ENCODE data around the gene C1R. TPM values are rescaled to one million over a fixed set of nuclear protein-coding genes. Genes with fewer than 3 reads are reported as not detected.

Gene C1R
- total RNA-seq, 2 experiments from 2014 or later, result 2.2 to 3.5 TPM

- Mint-ChIP-seq H3K27me3 (peaks cover 32% of the 10 kb centered on the region), H3K36me3 (ENCODE audit: low read depth) (no peaks in the 10 kb centered on the region), H3K4me3 (no peak overlapping the region), H3K4me1 (peaks cover 1% of the 10 kb centered on the region), H3K27ac (no peak overlapping the region), H3K9me3 (no peaks in the 10 kb centered on the region)
- no peak for DNase-seq
- POLR2A ChIA-PET, result no interaction called here
- CTCF ChIA-PET, result no interaction called here
These were observed 20.2 kb downstream of the C1R start for GRCh38 chr12:7072035-7072434.

DNA sequence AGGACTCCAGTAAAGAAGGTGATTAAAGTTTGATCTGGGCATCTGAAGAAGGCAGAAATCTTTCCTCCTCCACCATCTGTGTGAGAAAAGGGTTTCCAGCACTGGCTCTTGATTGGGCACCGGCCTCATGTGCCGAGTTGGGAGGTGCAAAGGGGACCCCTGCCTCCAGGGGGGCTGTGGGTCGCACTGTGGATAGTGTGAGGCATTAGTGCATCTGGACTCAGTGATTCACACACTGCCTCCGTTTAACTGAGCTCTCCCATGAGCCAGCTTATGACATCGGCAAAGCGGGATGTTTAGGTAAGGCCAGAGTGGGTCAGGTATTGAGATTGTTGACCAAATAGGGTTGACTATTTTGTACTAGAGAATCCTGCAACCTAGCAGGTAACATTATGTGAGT is 22.9 kb downstream of the C1R start:
- DNase-seq, result no peak
- Mint-ChIP-seq H3K4me3 (no peak overlapping the region), H3K36me3 (ENCODE audit: low read depth) (no peaks in the 10 kb centered on the region), H3K27me3 (peaks cover 36% of the 10 kb centered on the region), H3K9me3 (no peaks in the 10 kb centered on the region), H3K27ac (no peak overlapping the region), H3K4me1 (no peaks in the 10 kb centered on the region)
- POLR2A ChIA-PET, result no interaction called here
- CTCF ChIA-PET, result interaction anchor here (0.9 to 1.4 kb wide), 3 partner anchors 11 to 38 kb away, joined by 3 to 4 read pairs (median 4); no protein-coding TSS in a partner anchor

DNA sequence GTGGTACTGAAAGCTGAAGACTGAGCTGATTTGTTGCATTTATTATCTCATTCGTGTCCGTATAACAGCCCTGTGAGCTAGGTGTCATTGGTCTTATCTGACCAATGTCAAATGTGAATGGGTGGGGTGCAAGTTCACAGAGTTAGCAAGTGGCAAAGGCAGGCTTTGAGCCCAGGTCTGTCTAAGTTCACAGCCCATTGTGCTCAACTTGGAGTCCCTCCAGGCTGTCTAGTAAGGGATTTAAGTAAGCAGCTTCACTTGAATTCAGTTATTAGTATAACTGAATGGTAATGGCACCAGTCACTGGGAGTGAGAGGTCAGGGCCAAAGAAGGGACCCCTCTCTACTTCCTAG is 23.3 kb downstream of the C1R start:
- Mint-ChIP-seq H3K27ac (no peak overlapping the region), H3K9me3 (no peaks in the 10 kb centered on the region), H3K27me3 (peaks cover 33% of the 10 kb centered on the region), H3K36me3 (ENCODE audit: low read depth) (no peaks in the 10 kb centered on the region), H3K4me1 (no peaks in the 10 kb centered on the region), H3K4me3 (no peak overlapping the region)
- ChIA-PET CTCF (interaction anchor here (0.6 to 1.4 kb wide), 6 partner anchors 8 to 568 kb away, joined by 3 to 4 read pairs (median 3); no protein-coding TSS in a partner anchor), POLR2A (no interaction called here)
- DNase-seq, result no peak

- Mint-ChIP-seq H3K27me3 (peaks cover 30% of the 10 kb centered on the region), H3K27ac (no peak overlapping the region), H3K4me3 (no peak overlapping the region), H3K9me3 (no peaks in the 10 kb centered on the region), H3K36me3 (ENCODE audit: low read depth) (no peaks in the 10 kb centered on the region), H3K4me1 (no peaks in the 10 kb centered on the region)
- POLR2A ChIA-PET, result no interaction called here
- CTCF ChIA-PET, result interaction anchor here (0.6 to 1.2 kb wide), 5 partner anchors 9 to 569 kb away, joined by 3 to 4 read pairs (median 3); no protein-coding TSS in a partner anchor
- no peak for DNase-seq
These were observed 23.8 kb downstream of the C1R start for GRCh38 chr12:7068240-7068993.

- CTCF ChIA-PET, result no interaction called here
- Mint-ChIP-seq H3K4me1 (no peaks in the 10 kb centered on the region), H3K36me3 (ENCODE audit: low read depth) (no peaks in the 10 kb centered on the region), H3K4me3 (no peak overlapping the region), H3K9me3 (no peaks in the 10 kb centered on the region), H3K27me3 (peaks cover 22% of the 10 kb centered on the region), H3K27ac (no peak overlapping the region)
- DNase-seq, result no peak
- POLR2A ChIA-PET, result no interaction called here
These were observed 25.1 kb downstream of the C1R start for GRCh38 chr12:7067096-7067495.

DNA sequence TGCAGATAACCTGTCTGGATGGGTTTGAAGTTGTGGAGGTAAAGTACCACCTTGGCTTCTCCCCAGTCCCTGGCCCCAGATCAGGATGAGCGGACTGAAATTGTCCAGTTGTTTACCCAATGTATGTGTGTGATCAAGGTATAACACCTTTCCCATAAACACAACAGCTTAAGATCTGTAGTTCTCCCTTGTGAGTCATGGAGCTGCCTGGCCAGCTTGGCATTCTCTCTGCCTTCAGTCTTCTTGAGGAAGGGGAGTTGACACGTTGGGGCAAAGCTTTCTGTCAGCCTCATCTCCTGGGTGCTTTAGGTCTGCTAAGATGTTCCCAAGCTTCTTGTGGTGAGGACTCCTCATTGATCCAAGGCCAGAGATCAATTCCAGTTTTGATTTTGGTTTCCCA is 25.6 kb downstream of the C1R start:
- no peak for DNase-seq
- Mint-ChIP-seq H3K4me3 (no peak overlapping the region), H3K36me3 (ENCODE audit: low read depth) (no peaks in the 10 kb centered on the region), H3K9me3 (no peaks in the 10 kb centered on the region), H3K4me1 (no peaks in the 10 kb centered on the region), H3K27ac (no peak overlapping the region), H3K27me3 (peaks cover 18% of the 10 kb centered on the region)
- ChIA-PET POLR2A (no interaction called here), CTCF (interaction anchor here (0.6 kb wide), 1 partner anchor 69 kb away, joined by 3 read pairs; no protein-coding TSS in a partner anchor)

- peaks cover 18% of the 10 kb centered on the region for H3K27me3 Mint-ChIP-seq
- CTCF ChIA-PET, result interaction anchor here (0.6 kb wide), 1 partner anchor 193 kb away, joined by 4 read pairs; no protein-coding TSS in a partner anchor
- H3K4me1 Mint-ChIP-seq, result no peaks in the 10 kb centered on the region
- H3K27ac Mint-ChIP-seq, result no peak overlapping the region
- POLR2A ChIA-PET, result no interaction called here
- no peak overlapping the region for H3K4me3 Mint-ChIP-seq
- no peak for DNase-seq
- no peaks in the 10 kb centered on the region for H3K36me3 Mint-ChIP-seq (ENCODE audit: low read depth)
- no peaks in the 10 kb centered on the region for H3K9me3 Mint-ChIP-seq
These were observed 27.1 kb downstream of the C1R start for GRCh38 chr12:7065073-7065623.

DNA sequence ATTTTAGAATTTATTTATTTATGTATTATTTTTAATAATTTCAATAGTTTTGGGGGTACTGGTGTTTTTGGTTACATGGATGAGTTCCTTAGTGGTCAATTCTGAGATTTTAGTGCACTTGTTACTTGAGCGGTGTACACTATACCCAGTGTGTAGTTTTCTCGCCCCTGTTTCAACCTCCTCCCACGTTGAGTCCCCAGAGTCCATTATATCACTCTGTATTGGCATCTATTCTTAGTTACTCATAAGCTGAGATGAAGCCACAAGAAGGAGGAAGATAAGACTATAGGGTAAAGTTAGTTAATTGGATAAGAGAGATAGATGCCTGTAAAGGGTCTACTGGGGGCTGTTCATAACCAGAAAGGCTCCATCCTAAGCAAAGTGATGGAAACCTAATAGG is 27.7 kb downstream of the C1R start:
- DNase-seq, result no peak
- CTCF ChIA-PET, result interaction anchor here (0.5 kb wide), 1 partner anchor 990 kb away, joined by 4 read pairs; no protein-coding TSS in a partner anchor
- H3K4me1 Mint-ChIP-seq, result no peaks in the 10 kb centered on the region

GRCh38 chr12:7061596-7061995 is 30.6 kb downstream of the C1R start:
- Mint-ChIP-seq H3K27me3 (peaks cover 10% of the 10 kb centered on the region), H3K36me3 (ENCODE audit: low read depth) (no peaks in the 10 kb centered on the region), H3K4me3 (no peak overlapping the region), H3K9me3 (no peaks in the 10 kb centered on the region), H3K4me1 (no peaks in the 10 kb centered on the region), H3K27ac (no peak overlapping the region)
- DNase-seq, result no peak
- CTCF ChIA-PET, result interaction anchor here (0.6 kb wide), 1 partner anchor 593 kb away, joined by 3 read pairs; no protein-coding TSS in a partner anchor
- POLR2A ChIA-PET, result no interaction called here

More for the DNA sequence above, 27.7 kb downstream of the C1R start:
- Mint-ChIP-seq H3K9me3 (no peaks in the 10 kb centered on the region), H3K27ac (no peak overlapping the region), H3K27me3 (peaks cover 23% of the 10 kb centered on the region), H3K4me3 (no peak overlapping the region), H3K36me3 (ENCODE audit: low read depth) (no peaks in the 10 kb centered on the region)
- POLR2A ChIA-PET, result no interaction called here

- no peak overlapping the region for H3K27ac Mint-ChIP-seq
- H3K36me3 Mint-ChIP-seq (ENCODE audit: low read depth), result no peaks in the 10 kb centered on the region
- ChIA-PET POLR2A (no interaction called here), CTCF (no interaction called here)
- no peak for DNase-seq
- H3K4me1 Mint-ChIP-seq, result no peaks in the 10 kb centered on the region
- H3K9me3 Mint-ChIP-seq, result no peaks in the 10 kb centered on the region
- H3K27me3 Mint-ChIP-seq, result peaks cover 12% of the 10 kb centered on the region
- H3K4me3 Mint-ChIP-seq, result no peak overlapping the region
These were observed 31.1 kb downstream of the C1R start for GRCh38 chr12:7061138-7061537.

- ChIA-PET POLR2A (no interaction called here), CTCF (no interaction called here)
- no peaks in the 10 kb centered on the region for H3K4me1 Mint-ChIP-seq
- peaks cover 12% of the 10 kb centered on the region for H3K27me3 Mint-ChIP-seq
- DNase-seq, result no peak
- H3K36me3 Mint-ChIP-seq (ENCODE audit: low read depth), result no peaks in the 10 kb centered on the region
- no peak within 1 kb of the TSS for H3K4me3 Mint-ChIP-seq
- no peak within 1 kb of the TSS for H3K27ac Mint-ChIP-seq
- H3K9me3 Mint-ChIP-seq, result no peaks in the 10 kb centered on the region
These were observed 31.8 kb downstream of the C1R start, which contains the start of gene C1S for GRCh38 chr12:7060353-7060954. TSS of gene C1S (plus strand) at chr12:7060718. CDS start at chr12:7061913, 1,195 bp downstream.

GRCh38 chr12:7059780-7060179 is 32.5 kb downstream of the C1R start:
- ChIA-PET POLR2A (no interaction called here), CTCF (interaction anchor here (0.9 kb wide), 1 partner anchor 30 kb away, joined by 3 read pairs; no protein-coding TSS in a partner anchor)
- Mint-ChIP-seq H3K4me1 (no peaks in the 10 kb centered on the region), H3K27me3 (peaks cover 17% of the 10 kb centered on the region), H3K27ac (no peak overlapping the region), H3K4me3 (no peak overlapping the region), H3K36me3 (ENCODE audit: low read depth) (no peaks in the 10 kb centered on the region), H3K9me3 (no peaks in the 10 kb centered on the region)
- no peak for DNase-seq

- no peaks in the 10 kb centered on the region for H3K36me3 Mint-ChIP-seq (ENCODE audit: low read depth)
These were observed 33.3 kb downstream of the C1R start for GRCh38 chr12:7058850-7059395.

More at GRCh38 chr12:7058850-7059395, 33.3 kb downstream of the C1R start:
- ChIA-PET CTCF (interaction anchor here (0.7 to 1.1 kb wide), 3 partner anchors 9 to 31 kb away, joined by 3 read pairs; no protein-coding TSS in a partner anchor), POLR2A (no interaction called here)
- Mint-ChIP-seq H3K27me3 (peaks cover 22% of the 10 kb centered on the region), H3K4me3 (no peak overlapping the region), H3K27ac (no peak overlapping the region), H3K4me1 (no peaks in the 10 kb centered on the region), H3K9me3 (no peaks in the 10 kb centered on the region)
- no peak for DNase-seq
